Ascending aorta (tissue), 2 donors: Measurements from ENCODE around the gene ABHD14A. TPM values are rescaled to one million over a fixed set of nuclear protein-coding genes. Genes with fewer than 3 reads are reported as not detected.

Experiments
- DNase-seq, 2 donors: peaks; one replicate each; pipeline ENCODE4 v3.0.0-alpha.2; 2019; ENCODE audit warnings: low spot score in 2 of 2
- H3K27ac ChIP-seq, 2 donors: fragments of 200-600 bp; sonication (generic); one replicate each; pipeline ENCODE4 v1.5.1; 2016 to 2017; ENCODE audit warnings: mild to moderate bottlenecking in 1 of 2
- H3K27me3 ChIP-seq: fragments of 200-600 bp; sonication (generic); one replicate; pipeline ENCODE4 v1.5.1; 2017
- H3K36me3 ChIP-seq, 2 donors: fragments of 200-600 bp; sonication (generic); one replicate each; pipeline ENCODE4 v1.5.1; 2016
- H3K4me1 ChIP-seq, 2 donors: fragments of 200-600 bp; sonication (generic); one replicate each; pipeline ENCODE4 v1.5.1; 2016 to 2017; ENCODE audit warnings: mild to moderate bottlenecking in 1 of 2
- H3K4me3 ChIP-seq, 2 donors: fragments of 200-600 bp; sonication (generic); one replicate each; pipeline ENCODE4 v1.5.1; 2016 to 2017; ENCODE audit warnings: mild to moderate bottlenecking in 1 of 2
- H3K9me3 ChIP-seq, 2 donors: fragments of 200-600 bp; sonication (generic); one replicate each; pipeline ENCODE4 v1.5.1; 2016
- CTCF ChIP-seq, 3 experiments: fragments of 200-600 bp in 2 of 3; fragments of 450-650 bp in 1 of 3; sonication (generic) in 2 of 3; IDR thresholded peaks; one replicate each; pipeline ENCODE4 v1.5.1; 2016 to 2019; ENCODE audit warnings: antibody characterized with exemption in 3 of 3, mild to moderate bottlenecking in 1 of 3, moderate library complexity in 1 of 3
- intact Hi-C: fragments of 100-400 bp; cut with DNase I; formaldehyde crosslinking; loops from one replicate; pipeline ENCODE4 v1.15.1; 2023
- total RNA-seq: library from RNA; depleted of rRNA; stranded (reverse); fragments of >200 nt; gene quantifications from one replicate; pipeline ENCODE4 v1.1.0, GENCODE V29; 2016

ABHD14A gene
- total RNA-seq, 1 donor from 2014 or later: 37.4 TPM

- intact Hi-C loops: loop anchor here (1.0 to 10.0 kb wide), 6 partner anchors 24 to 762 kb away; partner anchors contain the start of genes ABHD14B, DUSP7, GLT8D1 and MANF
- Histone ChIP-seq H3K9me3 (no peaks in the 10 kb centered on the region), H3K4me1 (peaks cover 14 to 23% of the 10 kb centered on the region in 2 donors), H3K27me3 (no peaks in the 10 kb centered on the region), H3K36me3 (peaks cover 0 to 11% of the 10 kb centered on the region in 2 donors), H3K27ac (peak overlapping the region; percentile 97 to 98), H3K4me3 (peak overlapping the region; percentile 50 to 91)
- DNase-seq: peak in 1 of 2 donors; percentile 82
- TF ChIP-seq CTCF (IDR thresholded peaks at IDR 0.05): no peak
These were observed 32.0 kb upstream of the ABHD14A start for GRCh38 chr3:51942603-51943450.

GRCh38 chr3:51943451-51944391, 31.1 kb upstream of the ABHD14A start:
- peak in 1 of 2 donors; percentile 62 for DNase-seq
- H3K36me3 ChIP-seq: peaks cover 2 to 3% of the 10 kb centered on the region in 2 donors
- peak overlapping the region; percentile 50 to 91 for H3K4me3 ChIP-seq
- no peak for TF ChIP-seq CTCF (IDR thresholded peaks at IDR 0.05)
- H3K27me3 ChIP-seq: no peaks in the 10 kb centered on the region
- H3K9me3 ChIP-seq: no peaks in the 10 kb centered on the region
- H3K27ac ChIP-seq: peak overlapping the region; percentile 97 to 98
- peaks cover 14 to 23% of the 10 kb centered on the region in 2 donors for H3K4me1 ChIP-seq
- intact Hi-C loops: loop anchor here (2.0 to 10.0 kb wide), 4 partner anchors 23 to 761 kb away; partner anchors contain the start of genes DUSP7, GLT8D1, MANF and PCBP4

- no peaks in the 10 kb centered on the region for H3K9me3 ChIP-seq
- H3K27me3 ChIP-seq: no peaks in the 10 kb centered on the region
- intact Hi-C loops: loop anchor here (10.0 kb wide), 2 partner anchors 560 to 760 kb away; partner anchors contain the start of genes GLT8D1, MANF and SPCS1
- no peak overlapping the region for H3K4me3 ChIP-seq
- peaks cover 0 to 7% of the 10 kb centered on the region in 2 donors for H3K36me3 ChIP-seq
- DNase-seq: no peak
- TF ChIP-seq CTCF (IDR thresholded peaks at IDR 0.05): no peak
- H3K27ac ChIP-seq: no peak overlapping the region
- peaks cover 14 to 23% of the 10 kb centered on the region in 2 donors for H3K4me1 ChIP-seq
These were observed 30.3 kb upstream of the ABHD14A start for GRCh38 chr3:51944451-51945021.

GRCh38 chr3:51945031-51945840, 29.6 kb upstream of the ABHD14A start:
- no peak for DNase-seq
- Histone ChIP-seq H3K4me3 (no peak overlapping the region), H3K27ac (no peak overlapping the region), H3K27me3 (no peaks in the 10 kb centered on the region), H3K4me1 (peaks cover 14 to 23% of the 10 kb centered on the region in 2 donors), H3K9me3 (no peaks in the 10 kb centered on the region), H3K36me3 (peaks cover 0 to 7% of the 10 kb centered on the region in 2 donors)
- TF ChIP-seq CTCF (IDR thresholded peaks at IDR 0.05): no peak
- intact Hi-C loops: loop anchor here (10.0 kb wide), 2 partner anchors 560 to 760 kb away; partner anchors contain the start of genes GLT8D1, MANF and SPCS1
